GM18520 (cell line): Measurements from ENCODE around the gene ETV6.

Experiments
- ATAC-seq: cut with Tn5 transposase; IDR thresholded peaks from one replicate; pipeline ENCODE4 v1.9.1; 2021; ENCODE audit not compliant: unreplicated experiment

ETV6 gene

GRCh38 chr12:11847539-11847938 is 198.1 kb downstream of the ETV6 start:
- ATAC-seq: no peak

- no peak for ATAC-seq
Measured at GRCh38 chr12:11849757-11850504, 200.5 kb downstream of the ETV6 start.

GRCh38 chr12:11853126-11853525 is 203.7 kb downstream of the ETV6 start:
- ATAC-seq: no peak

GRCh38 chr12:11854011-11854499 is 204.6 kb downstream of the ETV6 start:
- no peak for ATAC-seq

- no peak for ATAC-seq
Measured at GRCh38 chr12:11855983-11856374, 206.5 kb downstream of the ETV6 start.

- no peak for ATAC-seq
Measured at GRCh38 chr12:11856971-11857370, 207.5 kb downstream of the ETV6 start.

- ATAC-seq: no peak
Measured at GRCh38 chr12:11859705-11860425, 210.4 kb downstream of the ETV6 start.

- no peak for ATAC-seq
Measured at GRCh38 chr12:11861155-11861863, 211.8 kb downstream of the ETV6 start.

GRCh38 chr12:11861864-11862600 is 212.6 kb downstream of the ETV6 start:
- ATAC-seq: no peak

GRCh38 chr12:11862798-11863197 is 213.3 kb downstream of the ETV6 start:
- no peak for ATAC-seq

GRCh38 chr12:11863478-11863906 is 214.0 kb downstream of the ETV6 start:
- no peak for ATAC-seq

GRCh38 chr12:11863988-11864387 is 214.5 kb downstream of the ETV6 start:
- ATAC-seq: no peak

GRCh38 chr12:11865824-11866223 is 216.3 kb downstream of the ETV6 start:
- no peak for ATAC-seq

- ATAC-seq: no peak
Measured at GRCh38 chr12:11868027-11868426, 218.6 kb downstream of the ETV6 start.

- ATAC-seq: no peak
Measured at GRCh38 chr12:11869406-11869805, 219.9 kb downstream of the ETV6 start.

- ATAC-seq: no peak
Measured at GRCh38 chr12:11870041-11870451, 220.6 kb downstream of the ETV6 start.

GRCh38 chr12:11872055-11872454 is 222.6 kb downstream of the ETV6 start:
- no peak for ATAC-seq

GRCh38 chr12:11875414-11875935 is 226.0 kb downstream of the ETV6 start:
- ATAC-seq: peak; percentile 64

GRCh38 chr12:11876307-11876706 is 226.8 kb downstream of the ETV6 start:
- ATAC-seq: no peak

GRCh38 chr12:11877102-11877826 is 227.8 kb downstream of the ETV6 start:
- ATAC-seq: no peak
